NCI-H748 (cell line): ENCODE measurements around the gene TPRN.

ENCODE experiments used
- DNase-seq: peaks from one replicate; lab custom pipeline; 2025; ENCODE audit not compliant: unreplicated experiment; lab: John Stamatoyannopoulos, UW

TPRN gene

DNA sequence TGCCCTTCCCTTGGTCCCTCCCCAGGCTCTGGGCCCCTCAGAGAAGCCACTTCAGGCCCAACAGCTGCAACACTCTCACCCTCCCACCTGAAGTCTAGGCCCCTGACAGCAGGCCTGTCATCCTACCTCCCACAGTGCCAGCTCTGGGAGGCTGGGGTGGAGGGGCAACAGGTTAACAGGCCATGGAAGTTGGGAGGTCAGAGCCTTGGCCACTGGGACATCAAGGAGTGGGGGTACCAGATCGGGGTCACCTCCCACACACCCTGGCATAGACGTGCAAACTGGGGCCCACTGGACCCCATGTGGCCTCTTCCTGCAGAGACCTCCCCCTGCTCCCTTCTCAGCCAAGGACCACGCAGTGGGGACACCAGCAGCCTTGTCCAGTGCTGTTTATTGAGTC lies 9.3 kb downstream of the TPRN start:
- no peak for DNase-seq

DNA sequence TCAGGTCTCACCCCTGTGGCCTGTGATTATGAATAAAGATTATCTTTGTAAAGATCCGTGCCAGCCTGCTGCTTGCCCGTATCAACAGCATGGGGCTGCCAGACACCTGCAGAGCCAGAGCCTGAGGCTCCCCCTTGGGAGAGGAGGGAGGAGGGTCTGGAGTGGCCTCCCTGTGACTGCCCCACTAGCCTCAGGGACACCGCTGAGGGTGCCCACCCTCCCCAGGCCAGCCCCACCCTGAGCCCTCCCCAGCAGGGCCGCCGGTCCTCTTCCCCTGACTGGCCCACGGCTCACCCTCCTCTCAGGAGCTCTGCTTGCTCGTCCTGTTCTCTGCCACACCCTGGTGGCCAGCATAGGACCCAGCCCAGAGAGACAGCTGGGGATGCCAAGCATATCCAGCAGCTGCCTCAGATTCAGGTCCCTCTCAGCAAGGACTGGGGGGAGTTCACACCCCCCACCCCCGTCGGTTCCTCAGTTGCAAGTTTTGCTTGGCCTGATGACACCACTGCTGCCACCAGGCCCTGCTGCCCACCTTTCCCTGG lies 10.2 kb downstream of the TPRN start:
- no peak for DNase-seq

DNA sequence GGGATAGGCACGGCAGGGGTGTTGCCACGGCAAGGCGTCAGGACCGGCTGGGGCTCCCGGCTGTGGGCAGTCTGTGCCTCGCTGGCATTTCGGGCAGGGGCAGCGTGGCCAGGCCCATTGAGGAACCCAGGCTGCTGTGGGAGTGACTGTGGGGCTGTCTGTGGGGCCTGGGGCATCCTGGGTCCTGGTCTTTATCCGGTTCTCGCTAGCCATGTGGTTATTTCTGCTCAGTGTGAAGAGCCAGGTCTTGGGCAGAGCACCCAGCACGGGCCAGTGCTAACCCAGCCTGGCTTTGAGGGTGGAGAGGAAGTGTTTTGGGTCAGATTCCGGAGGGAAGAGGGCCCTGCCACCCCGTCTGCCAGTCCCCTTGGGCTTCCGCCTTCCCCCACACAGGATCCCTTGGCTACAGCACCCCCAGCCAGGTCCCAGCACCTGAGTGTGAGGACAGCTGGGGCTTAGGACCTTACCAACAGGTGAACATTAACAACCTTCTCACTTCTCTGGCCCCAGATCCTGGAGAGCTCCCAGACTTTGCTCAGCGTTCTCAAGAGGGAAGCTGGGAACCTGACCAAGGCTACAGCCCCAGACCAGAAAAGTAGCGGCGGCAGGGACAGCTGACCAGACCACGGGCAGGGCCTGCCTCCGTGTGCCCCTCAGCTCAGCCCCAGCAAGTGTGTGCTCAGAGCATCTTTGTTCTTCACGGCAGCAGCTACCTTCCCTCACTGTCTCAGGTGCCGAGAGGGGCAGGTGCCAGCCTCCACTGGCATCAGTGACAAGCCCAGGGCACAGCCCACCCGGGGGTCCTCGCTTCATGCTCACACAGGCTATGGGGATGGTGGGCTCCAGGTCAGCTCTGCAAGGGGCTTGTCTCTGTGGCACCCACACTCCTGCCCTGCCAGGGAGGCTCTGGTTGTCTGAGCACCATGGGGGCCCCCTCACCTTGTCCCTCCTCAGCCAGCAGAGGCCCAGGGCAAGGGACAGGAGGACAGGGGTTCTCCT lies 10.9 kb downstream of the TPRN start:
- no peak for DNase-seq

DNA sequence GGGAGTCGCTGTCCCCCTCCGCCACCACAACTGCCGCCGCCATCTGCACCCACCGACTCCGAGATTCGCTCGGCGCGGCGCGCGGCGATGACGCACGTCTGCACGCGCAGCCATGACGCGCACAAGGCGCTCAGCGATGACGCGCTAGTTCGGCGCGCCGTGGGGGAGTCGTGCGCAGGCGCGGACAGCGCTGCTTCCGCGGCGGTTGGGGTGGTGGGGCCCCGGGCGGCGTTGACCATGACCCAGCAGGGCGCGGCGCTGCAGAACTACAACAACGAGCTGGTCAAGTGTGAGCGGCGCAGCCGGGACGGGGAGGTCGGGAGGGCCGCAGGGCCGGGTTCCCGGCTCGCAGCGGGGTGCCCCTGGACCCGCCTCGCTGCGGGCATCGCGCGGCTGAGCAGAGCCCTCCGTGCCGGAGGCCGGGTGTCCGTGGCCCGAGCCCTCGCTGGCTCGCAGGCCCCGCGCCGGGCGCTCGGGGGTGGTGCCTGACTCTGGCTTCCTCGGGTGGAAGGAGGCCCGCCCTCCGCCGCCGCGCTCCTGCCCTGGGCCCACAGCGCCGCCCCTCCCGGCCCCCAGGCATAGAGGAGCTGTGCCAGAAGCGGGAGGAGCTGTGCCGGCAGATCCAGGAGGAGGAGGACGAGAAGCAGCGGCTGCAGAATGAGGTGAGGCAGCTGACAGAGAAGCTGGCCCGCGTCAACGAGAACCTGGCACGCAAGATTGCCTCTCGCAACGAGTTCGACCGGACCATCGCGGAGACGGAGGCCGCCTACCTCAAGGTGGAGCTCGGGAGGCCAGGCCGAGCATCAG lies 11.8 kb downstream of the TPRN start, which contains the start of the genes ANAPC2 and SSNA1:
ANAPC2 (minus strand) TSS at position 71 of the 807 bp plus-strand sequence; CDS start at position 43, 28 bp downstream.
SSNA1 (plus strand) TSS at position 187 of the 807 bp plus-strand sequence; CDS start at position 238, 51 bp downstream.
- peak; percentile 93 for DNase-seq

DNA sequence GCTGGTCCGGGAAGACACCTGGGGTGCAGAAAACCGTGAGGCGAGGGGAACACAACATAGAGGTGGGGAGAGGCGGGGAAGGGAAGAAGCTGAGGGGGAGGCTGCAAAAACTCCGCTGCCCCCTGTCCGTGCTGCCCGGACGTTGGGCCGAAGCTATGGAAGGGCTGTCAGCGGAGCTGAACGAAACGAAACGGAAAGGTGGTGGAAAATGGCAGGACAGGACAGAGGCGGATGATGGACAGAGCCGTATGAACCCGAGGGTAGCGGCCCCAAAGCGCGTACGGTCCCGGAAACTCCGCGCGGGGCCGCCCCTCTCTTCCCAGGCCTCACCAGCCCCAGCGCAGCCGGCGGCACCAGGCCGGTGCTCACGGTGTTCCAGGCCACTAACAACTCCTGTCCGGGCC lies 12.5 kb downstream of the TPRN start:
- DNase-seq: no peak

DNA sequence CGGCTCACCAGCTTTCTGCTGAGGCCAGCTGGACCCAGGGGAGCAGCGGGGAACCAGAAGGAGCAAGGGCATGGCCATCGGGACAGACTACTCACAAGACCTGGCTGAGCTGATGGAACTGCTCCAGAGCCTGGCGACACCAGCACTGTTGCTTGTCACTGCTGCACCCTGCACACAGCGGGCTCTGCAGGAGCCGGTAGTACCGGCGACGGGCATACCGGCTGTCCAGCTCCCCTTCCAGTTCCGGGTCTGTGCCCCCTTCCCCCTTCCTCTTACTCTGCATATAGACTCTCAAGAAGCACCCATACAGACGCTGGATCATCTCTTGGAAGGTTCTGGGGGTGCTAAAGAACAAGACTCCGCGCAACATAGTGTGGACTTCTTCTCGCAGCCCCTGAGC lies 13.2 kb downstream of the TPRN start:
- DNase-seq: no peak

DNA sequence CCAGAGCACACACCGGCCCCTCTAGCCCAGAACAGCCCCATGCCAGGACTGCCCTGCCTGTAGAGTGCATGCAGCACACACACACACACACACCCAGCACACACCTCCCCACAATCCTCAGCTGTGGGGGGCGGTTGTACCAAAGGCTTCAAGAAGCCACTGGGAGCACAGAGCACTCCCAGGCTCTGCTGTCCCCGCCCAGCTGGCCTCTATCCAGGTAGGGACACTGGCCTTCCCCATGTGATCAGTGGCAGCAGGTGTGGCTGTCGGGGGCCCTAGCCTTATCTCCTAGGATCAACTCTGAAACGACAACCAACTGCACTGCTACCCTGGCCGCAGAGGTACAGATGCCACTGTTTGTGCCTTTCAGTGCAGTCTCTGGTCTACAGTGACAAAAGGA lies 14.2 kb downstream of the TPRN start:
- DNase-seq: no peak

DNA sequence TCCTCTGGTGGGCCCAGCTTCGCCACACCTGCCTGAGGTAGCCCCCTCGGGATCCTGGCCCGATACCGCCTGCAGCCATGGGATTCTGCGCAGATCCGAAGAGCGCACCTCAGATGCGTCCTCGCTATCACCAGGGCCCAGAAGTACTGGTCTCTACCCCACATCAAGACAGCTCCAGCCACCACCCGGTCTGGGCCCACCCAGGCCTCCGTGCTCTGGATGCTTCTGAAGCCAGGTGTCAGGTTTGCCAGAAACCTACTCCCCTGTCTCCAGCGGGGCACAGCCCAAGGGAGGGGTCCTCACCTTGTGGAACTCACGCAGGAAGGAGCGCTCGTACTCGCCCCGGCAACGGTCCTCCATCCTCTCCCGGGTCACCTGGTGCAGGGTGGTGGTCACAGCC lies 14.6 kb downstream of the TPRN start:
- no peak for DNase-seq

DNA sequence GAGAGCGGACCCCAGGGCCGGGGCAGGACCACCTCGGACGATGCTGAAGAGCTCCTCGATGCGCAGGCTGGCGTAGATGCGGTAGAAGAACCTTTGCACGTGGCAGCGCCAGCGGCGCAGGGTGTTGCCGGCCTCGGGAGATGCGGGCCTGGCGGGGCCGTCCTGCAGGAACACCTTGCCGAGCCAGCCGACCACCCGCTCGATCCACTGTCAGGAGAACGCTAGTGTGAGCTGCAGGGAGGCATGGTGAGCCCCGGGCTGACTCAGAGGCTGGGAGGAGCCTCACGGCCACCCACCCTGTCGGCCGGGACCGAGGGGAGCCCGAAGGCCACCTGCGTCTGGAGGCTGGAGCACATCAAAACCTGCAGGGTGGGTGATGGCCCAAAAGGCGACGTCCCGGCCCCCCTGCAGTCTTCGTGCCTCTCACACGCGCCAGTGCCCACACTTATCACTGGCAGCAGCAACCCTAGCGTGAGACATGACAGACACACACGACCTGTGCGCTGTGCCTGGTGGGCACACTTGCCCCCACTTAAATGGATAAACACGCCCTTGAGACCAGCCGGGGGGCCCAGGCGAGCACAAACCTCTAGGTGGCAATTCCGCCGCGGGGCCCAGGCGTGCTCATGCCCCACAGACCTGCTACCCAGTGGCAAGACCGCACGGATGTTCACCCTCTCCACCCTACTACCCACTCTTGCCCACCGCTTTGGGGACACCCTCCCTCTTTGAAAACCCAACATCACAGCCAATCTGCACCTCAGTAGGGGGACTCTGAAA lies 15.5 kb downstream of the TPRN start:
- no peak for DNase-seq

DNA sequence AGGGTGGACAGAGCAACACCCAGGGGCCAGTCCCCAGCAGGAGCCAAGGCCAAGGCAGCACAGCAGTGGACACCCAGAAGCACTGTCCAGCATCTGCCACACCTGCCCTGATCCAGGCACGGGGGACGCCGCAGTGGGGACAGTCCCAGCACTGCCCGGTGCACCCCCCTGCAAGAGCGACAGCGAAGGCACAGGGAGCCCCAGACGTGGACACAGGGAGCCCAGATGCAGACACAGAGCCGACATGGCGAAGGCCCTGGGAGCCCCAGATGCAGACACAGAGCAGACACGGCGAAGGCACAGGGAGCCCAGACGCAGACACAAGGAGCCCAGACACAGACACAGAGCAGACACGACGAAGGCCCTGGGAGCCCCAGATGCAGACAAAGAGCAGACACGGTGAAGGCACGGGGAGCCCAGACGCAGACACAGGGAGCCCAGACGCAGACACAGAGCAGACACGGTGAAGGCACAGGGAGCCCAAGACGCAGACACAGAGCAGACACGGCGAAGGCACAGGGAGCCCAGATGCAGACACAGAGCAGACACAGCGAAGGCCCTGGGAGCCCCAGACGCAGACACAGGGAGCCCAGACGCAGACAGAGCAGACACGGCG lies 16.5 kb downstream of the TPRN start:
- DNase-seq: no peak

DNA sequence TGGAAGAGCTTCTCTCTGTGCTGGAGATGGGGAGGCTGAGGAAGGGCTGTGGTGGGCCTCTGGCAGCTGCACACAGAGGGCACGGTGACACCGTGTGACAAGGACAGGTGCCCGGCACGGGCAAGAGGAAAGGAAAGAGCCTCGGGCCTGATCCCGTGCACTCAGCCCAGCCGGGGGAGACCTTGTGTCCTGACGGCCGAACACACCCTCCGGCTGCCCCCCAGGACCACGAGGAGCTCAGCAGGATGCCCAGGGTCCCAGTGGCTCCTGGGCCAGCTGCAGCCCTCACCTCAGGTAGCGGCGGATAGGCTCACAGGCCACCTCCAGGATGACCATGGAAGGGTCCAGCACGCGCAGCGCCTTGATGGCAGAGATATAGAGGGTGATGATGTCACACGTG lies 17.7 kb downstream of the TPRN start:
- no peak for DNase-seq

DNA sequence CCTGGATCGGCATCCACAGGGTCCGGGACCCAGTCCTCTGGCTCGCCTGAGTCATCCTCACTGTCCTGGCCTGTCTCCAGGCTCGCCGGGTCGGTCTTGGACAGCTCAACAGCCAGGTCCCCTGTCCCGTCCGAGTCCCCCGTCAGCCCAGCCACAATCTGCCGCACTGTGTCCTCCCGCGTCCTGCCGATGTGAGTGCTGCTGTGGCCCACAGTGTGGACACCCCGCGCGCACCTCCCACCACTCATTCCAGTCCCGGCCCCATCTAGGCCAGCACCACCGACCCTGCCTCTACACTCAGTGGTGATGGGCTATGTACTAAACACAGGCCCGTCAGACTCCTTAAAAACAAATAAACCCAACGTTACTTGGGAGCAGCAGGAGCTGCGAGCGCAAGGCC lies 18.9 kb downstream of the TPRN start:
- no peak for DNase-seq

DNA sequence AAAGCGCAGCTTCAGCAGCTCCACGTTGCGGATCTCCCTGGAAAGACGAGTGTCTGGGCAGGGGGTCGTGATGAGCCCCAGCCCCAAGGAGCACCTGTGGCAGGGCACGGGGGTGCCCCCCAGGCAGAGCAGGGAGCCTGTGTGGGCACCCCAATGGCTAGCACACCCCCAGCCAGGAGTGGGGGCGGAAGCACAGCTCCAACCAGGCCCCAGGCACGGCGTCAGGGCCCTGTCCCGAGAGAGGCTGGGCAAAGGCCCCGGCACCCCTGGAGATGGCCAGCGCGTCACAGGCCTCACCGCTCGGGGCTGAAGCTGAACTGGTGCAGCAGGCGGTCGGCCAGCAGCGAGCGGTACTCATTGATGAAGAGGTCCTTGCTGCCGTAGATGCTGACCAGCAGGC lies 20.1 kb downstream of the TPRN start:
- DNase-seq: no peak

DNA sequence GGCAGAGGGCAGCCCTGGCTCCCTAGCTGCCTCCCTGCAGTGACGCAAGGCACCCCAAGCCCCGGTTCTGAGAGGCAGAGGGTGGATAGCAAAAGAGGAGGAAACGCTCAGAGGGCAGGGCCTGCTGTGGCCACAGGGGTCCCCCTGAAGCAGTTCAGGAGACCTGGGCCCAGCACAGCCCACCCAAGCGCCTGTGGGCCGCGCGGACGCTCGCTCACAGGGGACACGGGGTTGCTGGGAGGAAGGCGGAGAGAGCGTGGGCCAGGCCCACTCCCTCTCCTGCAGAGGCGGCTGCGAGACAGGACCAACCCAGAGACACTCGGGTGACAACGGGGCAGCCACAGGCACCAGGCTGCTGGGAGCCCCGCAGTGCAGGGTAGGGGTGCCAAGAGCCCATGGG lies 20.8 kb downstream of the TPRN start:
- DNase-seq: no peak

DNA sequence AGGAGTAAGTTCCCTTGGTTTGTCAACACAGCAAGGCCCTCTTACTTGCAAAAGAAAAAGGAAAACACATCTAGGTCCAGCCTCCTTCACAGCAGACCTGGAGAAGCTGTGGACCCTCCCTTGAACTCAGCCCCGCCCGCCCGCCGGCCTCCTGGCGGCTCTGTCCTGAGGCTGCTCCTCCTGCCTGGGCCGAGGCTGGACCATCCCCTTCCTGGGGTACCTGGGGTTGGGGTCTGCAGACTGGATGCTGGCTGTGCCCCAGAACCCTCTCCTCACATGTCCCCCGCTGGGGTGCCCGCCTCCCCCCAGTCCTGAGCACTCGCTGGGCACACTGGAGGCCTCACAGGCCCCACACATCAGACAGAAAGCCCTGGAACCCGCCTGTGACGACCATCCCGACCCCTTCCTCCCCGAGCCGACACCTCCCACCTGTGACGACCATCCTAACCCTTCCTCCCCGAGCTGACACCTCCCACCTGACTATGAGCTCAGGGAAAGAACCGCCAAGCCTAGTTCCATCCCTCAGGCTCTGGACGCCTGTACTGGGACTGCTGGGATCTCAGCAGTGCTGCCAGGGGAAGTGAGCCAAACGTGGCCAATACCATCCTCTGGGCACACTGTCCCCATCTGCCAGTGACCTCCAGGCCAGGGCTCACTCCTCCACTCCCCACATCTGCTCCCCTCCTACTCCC lies 21.5 kb downstream of the TPRN start:
- DNase-seq: no peak

DNA sequence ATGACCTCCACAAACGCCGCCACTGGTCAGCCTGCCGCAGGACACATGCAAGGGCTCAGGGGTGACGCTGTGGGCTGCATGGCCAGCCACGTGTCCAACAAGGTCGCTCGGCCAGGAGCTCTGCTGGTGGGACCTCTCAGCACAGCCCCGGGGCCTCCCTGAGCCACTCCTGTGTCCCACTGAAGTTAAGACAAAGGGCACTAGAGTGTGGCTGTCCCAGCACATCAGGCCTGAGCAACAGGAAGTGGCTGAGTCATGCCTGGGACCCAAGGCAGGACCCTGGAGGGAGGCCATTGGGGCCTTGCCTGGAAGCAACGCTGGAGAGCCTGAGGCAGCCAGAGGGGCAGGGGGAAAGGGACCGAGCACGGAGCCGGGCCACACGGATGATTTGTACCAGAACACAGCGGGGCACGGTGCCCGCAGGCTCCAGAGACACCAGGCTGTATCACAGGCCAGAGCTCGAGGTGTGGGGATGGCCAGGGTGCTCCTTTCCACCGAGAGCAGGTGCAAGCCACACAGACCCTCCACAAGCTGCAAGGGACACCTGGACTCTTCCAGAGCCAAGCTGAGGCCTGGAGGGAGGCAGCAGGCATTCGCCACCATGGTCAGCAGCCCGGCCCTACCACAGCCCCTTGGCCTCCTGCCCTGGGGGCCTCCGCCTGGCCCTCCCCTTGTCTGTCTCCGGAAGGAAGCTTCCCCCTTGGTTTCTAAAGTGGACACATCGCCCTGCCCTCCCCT lies 22.2 kb downstream of the TPRN start:
- no peak for DNase-seq

DNA sequence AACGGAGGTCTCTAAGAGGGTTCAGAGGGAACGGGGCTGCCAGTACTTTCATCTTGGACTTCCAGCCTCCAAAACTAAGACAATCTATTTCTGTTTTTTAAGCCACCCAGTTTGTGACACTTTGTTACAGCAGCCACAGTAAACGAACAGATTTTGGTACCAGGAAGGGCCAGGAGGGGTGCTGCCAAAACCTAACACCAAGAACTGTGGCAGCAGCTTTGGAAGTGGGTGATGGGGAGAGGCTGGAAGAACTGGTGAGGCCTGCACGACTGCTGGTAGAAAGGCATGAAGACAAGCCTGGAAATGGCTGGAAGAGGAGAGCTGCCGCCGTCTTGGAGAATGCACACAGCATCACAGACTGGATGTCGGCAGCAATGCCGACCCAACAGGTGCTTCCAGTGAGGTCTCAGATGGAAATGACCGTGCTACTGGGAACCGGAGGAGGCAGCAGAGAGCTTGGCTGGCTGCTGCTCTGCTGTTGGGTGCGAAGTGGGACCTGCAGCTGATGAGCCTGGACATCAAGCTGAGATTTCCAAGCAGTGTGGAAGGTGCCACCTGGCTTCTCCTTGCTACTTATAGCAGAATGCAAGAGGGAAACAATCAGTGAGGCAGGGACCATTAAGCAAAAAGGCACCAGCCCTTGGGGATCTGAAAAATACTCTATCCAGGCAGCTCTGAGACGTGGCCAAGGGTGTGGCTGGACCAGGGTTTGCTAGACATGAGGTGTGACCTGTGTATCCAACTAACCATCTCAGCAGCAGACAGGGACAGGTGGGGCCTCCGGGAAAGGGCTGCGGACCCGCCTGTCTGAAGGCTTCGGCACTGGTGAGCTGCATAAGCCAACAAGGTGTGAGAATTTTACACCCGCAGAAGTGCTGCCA lies 24.0 kb downstream of the TPRN start:
- DNase-seq: peak; percentile 63

DNA sequence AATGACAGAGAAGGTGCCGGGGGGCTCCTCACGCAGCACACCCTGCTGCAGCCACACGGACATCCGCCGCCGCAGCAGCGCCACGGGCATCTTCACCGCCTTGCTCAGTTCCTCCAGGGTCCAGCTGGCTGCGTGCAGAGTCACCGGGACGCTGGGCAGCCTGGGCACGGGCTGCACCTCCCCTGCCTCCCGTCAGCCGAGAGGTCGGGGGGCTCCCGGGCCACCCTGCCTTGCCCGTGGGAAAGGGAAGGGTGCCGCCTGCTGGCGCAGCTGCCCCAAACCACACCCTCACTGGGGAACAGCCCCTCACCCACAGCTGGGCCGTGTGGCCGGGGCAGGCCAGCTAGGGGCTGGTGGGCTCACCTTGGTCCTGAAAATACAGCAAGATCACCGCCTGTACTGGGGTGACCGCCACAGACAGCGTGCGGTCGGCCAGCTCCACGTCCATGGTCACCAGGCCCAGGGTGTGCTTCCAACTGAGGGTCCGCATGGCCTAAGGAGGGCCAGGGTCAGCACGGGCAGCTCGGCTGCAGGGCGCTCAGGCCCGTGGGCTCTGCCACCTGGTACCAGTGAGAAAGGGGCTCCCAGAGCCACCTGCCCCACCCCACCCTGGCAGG lies 25.1 kb downstream of the TPRN start:
- DNase-seq: no peak
